GM12865 (cell line): ENCODE data around the gene NMBR.
"Not testable (repeated sequence)": the region's sequence is repeated elsewhere in the genome, so short reads cannot be mapped to it uniquely, and the experiment has no call there.

ENCODE experiments used
- DNase-seq: peaks from one replicate; pipeline ENCODE4 v3.0.0; 2010; ENCODE audit warnings: low read depth
- H3K4me3 ChIP-seq: 2 replicates; pipeline ENCODE4 v1.5.1; 2011; ENCODE audit warnings: mild to moderate bottlenecking, low read depth, low read length, control low read depth
- TF ChIP-seq, protein P1 (sequence below): IDR thresholded peaks from 2 replicates; pipeline ENCODE4 v1.5.1; 2011; ENCODE audit warnings: low read length, control low read depth, low read depth, inconsistent platforms; ENCODE audit not compliant: insufficient read depth; ENCODE audit errors: missing control alignments

Gene NMBR

DNA sequence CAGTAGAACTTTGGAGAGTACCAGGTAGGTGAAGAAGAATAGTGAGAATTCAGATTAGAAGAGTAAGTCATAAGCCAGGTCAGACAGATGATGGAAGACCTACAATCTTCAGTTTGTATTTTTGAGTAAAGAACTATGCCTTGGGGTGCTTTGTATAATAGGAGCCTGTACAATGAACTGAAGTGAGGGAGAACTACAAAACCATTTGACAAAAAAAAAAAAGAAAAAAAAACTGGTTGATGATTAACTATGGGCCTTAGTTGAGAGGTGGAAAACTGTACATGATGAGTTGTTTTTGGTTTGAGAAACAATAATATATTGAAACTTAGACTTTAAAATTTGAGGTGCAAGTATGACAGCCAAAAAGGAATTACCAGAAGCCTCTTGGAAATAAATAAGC is 25.8 kb upstream of the NMBR start:
- DNase-seq: no peak
- no peak overlapping the region for H3K4me3 ChIP-seq
- TF ChIP-seq, protein P1, sequence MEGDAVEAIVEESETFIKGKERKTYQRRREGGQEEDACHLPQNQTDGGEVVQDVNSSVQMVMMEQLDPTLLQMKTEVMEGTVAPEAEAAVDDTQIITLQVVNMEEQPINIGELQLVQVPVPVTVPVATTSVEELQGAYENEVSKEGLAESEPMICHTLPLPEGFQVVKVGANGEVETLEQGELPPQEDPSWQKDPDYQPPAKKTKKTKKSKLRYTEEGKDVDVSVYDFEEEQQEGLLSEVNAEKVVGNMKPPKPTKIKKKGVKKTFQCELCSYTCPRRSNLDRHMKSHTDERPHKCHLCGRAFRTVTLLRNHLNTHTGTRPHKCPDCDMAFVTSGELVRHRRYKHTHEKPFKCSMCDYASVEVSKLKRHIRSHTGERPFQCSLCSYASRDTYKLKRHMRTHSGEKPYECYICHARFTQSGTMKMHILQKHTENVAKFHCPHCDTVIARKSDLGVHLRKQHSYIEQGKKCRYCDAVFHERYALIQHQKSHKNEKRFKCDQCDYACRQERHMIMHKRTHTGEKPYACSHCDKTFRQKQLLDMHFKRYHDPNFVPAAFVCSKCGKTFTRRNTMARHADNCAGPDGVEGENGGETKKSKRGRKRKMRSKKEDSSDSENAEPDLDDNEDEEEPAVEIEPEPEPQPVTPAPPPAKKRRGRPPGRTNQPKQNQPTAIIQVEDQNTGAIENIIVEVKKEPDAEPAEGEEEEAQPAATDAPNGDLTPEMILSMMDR: no peak

DNA sequence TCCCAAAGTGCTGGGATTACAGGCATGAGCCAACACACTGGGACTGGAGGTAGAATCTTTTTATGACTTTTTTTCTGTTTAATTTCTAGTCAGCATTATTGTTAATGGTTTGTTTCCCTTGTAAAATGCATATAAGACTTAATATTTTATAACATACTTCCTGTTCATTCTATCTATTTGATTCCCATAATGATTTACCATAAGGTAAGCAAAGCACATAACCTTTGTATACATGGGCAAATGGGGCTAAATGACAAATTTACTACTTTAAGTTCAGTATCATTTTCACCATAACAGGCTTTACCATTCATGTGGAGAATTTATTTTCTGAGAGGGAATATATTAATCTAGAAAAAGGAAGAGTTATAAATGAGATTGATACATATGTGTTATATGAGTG is 24.4 kb upstream of the NMBR start:
- no peak overlapping the region for H3K4me3 ChIP-seq
- TF ChIP-seq, protein P1: no peak
- DNase-seq: no peak

DNA sequence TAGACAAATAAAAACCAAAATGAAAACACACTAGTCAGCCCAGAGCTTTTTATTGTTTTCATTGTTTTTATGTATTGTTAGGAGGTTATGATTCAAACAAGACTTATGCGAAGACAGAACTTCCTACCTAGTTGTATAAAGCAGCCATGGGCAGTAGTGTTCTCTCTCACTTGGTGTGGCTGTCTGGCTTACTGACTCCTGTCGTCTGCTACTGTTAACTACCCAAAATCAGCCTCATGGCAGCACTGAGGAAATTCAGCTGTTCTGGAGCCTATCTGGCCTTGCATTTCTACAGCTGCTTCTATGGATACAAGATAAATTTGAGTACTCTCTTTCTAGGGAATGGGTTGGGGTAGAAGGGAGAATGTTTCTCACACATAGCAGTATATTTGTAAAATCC is 20.6 kb upstream of the NMBR start:
- DNase-seq: no peak
- TF ChIP-seq, protein P1: no peak
- no peak overlapping the region for H3K4me3 ChIP-seq

DNA sequence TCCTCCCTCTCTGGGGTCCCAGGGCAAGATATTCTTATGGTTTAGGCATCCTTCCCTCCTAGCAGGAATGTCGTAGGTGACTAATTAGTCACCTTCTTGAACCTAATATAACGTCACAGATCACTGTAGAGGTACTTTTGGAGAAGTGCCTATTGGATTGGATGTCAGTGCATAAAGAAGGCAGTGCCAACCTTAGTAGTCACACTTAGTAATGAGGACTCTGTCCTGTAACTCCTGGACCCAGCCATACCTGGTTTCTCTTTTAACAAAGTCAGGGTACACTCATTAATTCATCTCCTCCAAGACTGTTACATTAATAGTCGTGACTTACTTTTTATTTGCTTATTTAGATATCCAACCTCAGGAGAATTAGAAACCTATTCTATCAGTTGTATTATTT is 20.1 kb upstream of the NMBR start:
- DNase-seq: no peak
- TF ChIP-seq, protein P1: no peak
- H3K4me3 ChIP-seq: no peak overlapping the region

DNA sequence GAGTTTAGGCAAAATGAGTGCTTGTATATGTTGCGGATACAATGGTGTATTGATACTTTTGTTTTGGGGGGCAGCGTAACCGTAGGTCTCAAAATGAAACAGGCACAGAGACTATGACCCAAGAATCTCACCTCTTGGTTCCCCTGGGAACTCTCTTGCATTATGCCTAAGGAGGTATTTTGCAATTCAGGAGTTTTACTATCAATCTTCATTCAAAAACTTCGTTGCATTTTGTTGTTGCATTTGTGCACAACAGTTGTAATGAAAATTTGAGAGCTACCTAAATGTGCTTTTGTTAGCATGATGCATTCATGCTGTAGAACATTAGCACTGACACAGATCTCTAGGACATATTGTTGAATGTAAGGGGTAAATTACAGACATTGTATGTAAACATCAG is 18.3 kb upstream of the NMBR start:
- TF ChIP-seq, protein P1: no peak
- no peak for DNase-seq
- H3K4me3 ChIP-seq: no peak overlapping the region

DNA sequence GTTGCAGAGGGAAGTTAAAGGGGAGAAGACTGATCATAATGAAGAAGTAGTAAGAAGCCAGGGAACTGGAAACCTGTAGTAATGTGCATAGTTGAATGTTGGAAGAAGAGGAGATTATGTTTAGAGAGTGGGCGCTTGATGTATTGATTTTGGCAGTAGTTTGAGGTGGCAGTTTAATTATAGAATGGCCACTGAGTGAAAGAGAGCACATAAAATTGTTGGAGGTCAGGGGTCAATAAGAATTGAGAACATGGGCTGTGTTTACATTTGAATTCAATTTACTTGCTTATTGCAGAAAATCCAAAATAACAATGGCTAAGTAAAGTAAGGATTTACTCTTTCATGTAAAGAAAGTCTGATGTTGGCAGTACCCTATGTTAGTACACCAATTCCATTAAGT is 15.9 kb upstream of the NMBR start:
- no peak for DNase-seq
- TF ChIP-seq, protein P1: no peak
- H3K4me3 ChIP-seq: no peak overlapping the region

DNA sequence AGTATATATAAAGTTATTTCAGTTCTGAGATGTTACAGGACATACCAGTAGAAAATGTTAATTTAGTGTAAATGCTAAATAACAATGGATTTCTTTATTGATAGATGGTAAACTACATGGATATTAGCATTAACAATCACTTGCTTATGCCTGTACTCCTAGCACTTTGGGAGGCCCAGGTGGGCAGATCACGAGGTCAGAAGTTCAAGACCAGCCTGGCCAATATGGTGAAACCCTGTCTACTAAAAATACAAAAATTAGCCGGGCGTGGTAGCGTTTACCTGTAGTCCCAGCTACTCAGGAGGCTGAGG is 9.8 kb upstream of the NMBR start:
- not testable (repeated sequence) for DNase-seq

DNA sequence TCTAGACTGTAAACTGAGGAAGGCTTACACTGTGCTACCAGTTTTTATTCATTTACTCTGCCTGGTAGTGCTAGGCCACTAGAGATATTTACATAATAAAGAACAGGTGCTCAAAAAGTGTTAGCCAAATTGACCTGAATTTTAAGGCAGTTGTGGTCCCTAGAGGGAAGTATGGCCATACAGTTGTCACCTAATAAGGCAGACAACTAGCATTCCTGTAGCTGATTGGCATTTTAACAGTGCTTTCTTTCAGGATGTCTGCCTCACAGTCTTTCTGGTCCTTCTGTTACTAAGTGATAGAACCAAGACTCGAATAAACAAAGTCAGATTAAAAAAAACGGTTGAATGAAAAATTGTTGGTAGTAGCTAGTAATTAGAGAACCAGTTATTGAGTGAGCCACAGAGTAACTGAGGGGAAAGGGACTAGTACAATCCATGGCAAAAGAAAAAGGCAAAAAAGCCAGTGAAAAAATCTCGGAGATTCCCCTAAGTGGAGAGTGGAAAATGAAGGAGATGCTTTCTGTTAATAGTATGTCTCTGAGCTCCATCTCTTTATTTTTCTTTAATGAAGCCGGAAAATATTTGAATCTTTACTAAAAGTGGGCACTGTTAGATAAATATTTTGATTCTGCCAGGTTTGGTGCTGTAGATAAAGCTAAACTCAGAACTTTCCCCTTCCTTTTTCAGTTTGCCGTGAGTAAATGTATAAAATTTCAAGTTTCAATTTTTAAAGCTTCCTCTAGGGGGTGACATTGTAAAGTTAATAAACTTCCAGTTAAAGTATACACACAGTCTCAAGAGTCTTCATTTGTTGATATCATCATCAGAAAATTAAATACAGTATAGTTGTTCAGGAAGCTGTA is 9.2 kb upstream of the NMBR start:
- no peak overlapping the region for H3K4me3 ChIP-seq
- DNase-seq: no peak
- TF ChIP-seq, protein P1: no peak

More for the DNA sequence above, 9.8 kb upstream of the NMBR start:
- H3K4me3 ChIP-seq: not testable (repeated sequence)
